ES-I3 (cell line): Measurements from ENCODE around the gene ALKBH3.
A peak's percentile ranks its signal among the peaks of the same experiment; 100 is the strongest.

ENCODE experiments used
- H3K36me3 ChIP-seq: 2 replicates; pipeline ENCODE4 v1.6.1; 2013; ENCODE audit warnings: mild to moderate bottlenecking, low read length, control low read depth, moderate library complexity; ENCODE audit not compliant: insufficient read depth
- H3K4me1 ChIP-seq: 2 replicates; pipeline ENCODE4 v1.6.1; 2013; ENCODE audit warnings: mild to moderate bottlenecking, control low read depth, low read length; ENCODE audit not compliant: insufficient read depth
- H3K9ac ChIP-seq: 2 replicates; pipeline ENCODE4 v1.6.1; 2013; ENCODE audit warnings: low read depth, mild to moderate bottlenecking, low read length, moderate library complexity
- H3K9me3 ChIP-seq: 2 replicates; pipeline ENCODE4 v1.6.1; 2013; ENCODE audit warnings: mild to moderate bottlenecking, low read length, moderate library complexity; ENCODE audit not compliant: control insufficient read depth, insufficient read depth

The ALKBH3 gene

DNA sequence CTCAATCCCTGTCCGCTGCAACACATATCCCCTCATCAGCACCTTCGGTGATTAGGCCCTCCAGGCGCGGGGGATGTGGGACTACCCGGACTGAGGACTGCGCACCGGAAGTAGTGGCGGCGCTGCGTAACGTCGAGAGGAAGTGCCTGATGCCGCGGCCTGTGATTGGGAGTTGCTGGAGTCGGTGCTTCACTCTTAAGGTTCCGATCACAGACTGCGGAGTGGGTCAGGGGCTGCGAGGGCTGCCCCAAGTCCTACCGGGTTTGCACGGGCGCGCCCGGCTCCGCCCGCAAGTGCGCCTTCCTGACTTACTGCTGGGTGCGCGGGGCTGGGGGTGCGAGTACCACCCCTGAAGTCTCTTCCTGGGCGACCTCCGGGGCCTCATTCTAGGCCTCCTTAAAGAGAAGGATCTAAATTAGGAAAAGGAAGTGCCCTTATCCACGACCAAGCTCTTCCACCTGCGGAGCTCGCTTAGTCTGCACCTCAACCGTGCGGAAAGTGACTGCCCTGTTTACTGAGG is at the start of gene ALKBH3:
ALKBH3 (plus strand) TSS at position 192 of the 520 bp plus-strand sequence. CDS start 1,822 bp downstream, outside the sequence.
- Histone ChIP-seq H3K36me3 (no peaks in the 10 kb centered on the region; the same call in 1 of the 2 replicates), H3K9me3 (no peaks in the 10 kb centered on the region), H3K4me1 (peaks cover 4% of the 10 kb centered on the region; the same call in 1 of the 2 replicates), H3K9ac (peak within 1 kb of the TSS; percentile 80)

DNA sequence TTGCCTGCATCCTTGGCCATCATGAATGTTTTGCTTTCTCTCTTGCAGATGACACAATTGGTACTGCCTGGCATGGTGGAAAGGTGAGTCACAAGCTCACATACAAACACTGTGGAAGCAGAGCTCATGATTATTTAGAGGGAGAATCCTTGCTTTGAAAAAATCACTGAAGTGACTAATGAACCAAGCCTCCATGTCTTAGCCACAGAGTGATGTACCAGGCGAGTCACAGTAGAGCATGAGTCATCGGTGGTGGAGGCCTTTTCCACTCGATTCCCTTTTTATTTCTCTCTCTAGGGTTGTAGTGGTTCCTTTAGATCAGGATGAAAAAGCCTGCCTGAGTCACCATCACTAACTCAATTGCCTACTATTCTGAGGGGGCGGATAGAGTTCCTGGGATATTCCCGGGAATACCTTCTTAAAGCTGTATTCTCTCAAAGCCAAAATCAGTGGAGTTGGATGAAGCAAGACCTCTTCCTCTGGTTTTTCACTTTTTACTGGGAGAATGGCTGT is 49.6 kb upstream of the ALKBH3 start:
- Histone ChIP-seq H3K9me3 (no peaks in the 10 kb centered on the region), H3K4me1 (peaks cover 13% of the 10 kb centered on the region), H3K9ac (no peak overlapping the region), H3K36me3 (peaks cover 3% of the 10 kb centered on the region; the same call in 1 of the 2 replicates)

DNA sequence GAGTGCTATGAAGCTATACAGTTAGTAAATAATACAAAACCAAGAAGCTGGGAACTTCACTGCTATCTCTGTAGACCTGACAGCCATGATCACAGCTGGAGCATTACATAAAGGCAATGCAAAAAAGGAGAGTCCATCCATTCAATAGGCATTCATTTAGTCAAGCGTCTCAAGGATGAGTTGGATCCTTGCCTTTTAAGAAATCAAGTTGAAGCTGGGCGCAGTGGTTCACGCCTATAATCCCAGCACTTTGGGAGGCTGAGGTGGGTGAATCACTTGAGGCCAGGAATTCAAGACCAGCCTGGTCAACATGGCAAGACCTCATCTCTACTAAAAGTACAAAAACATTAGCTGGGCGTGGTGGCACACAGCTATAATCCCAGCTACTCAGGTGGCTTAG is 48.1 kb upstream of the ALKBH3 start:
- Histone ChIP-seq H3K36me3 (peaks cover 3% of the 10 kb centered on the region; the same call in 1 of the 2 replicates), H3K9ac (no peak overlapping the region), H3K4me1 (peaks cover 13% of the 10 kb centered on the region), H3K9me3 (no peaks in the 10 kb centered on the region)

DNA sequence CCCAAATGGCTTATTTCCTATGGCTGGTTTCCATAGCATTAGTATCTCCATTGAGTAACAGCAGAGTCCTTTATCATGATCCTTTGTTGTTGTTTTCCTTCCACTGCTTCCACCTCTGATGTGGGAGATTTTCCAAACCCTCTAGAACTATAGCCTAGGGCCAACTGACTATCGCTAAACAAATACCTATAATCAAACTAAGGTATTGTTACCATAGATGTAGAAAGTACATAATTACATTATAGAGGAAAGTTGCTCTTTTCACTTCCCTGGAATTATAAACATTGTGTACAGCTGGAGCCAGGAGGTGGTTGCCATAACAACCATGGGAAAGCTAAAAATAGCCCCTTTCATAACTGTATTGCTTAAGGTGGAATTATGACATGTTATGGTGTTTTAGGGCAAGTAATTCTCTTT is 47.0 kb upstream of the ALKBH3 start:
- Histone ChIP-seq H3K4me1 (peaks cover 13% of the 10 kb centered on the region), H3K36me3 (peaks cover 3% of the 10 kb centered on the region; the same call in 1 of the 2 replicates), H3K9ac (no peak overlapping the region), H3K9me3 (no peaks in the 10 kb centered on the region)

DNA sequence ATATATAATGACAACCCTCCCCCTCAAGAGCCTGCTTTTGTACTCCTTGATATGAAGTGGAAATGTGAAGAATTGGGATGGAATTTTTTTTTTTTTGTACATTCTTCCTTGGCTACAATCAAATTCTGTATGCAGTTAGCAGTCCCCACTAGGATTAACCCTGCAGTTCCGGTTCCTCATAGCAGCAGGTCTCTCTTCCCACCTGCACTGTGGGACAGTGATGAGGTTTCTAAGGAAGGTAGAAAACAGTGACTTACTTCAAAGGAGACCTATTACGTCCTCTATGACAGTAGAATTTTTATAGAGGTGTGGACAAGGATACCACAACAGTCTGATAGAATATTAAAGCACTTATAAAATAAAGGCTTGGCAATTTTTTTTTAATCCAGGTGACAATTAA is 46.3 kb upstream of the ALKBH3 start:
- H3K9ac ChIP-seq = no peak overlapping the region
- H3K36me3 ChIP-seq = peaks cover 3% of the 10 kb centered on the region; the same call in 1 of the 2 replicates
- peaks cover 13% of the 10 kb centered on the region for H3K4me1 ChIP-seq
- no peaks in the 10 kb centered on the region for H3K9me3 ChIP-seq

DNA sequence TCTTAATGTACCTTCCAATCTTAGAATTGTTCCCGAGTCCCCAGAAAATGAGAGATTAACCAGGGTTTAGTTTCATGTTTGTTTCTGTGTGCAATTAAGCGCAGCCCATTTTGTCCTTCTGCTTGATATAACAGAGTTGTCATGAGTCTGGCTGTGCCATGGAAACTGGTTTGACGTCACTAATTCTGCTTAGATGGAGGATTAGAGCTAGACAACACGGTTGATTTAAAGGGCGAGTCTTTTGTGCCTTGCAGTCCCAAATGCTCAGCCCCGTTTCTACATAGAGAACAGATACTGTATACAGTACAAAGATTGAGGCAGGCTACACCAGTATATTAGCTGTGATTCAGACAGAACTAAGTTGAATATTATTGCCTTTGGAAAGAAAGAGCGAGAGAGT is 45.5 kb upstream of the ALKBH3 start:
- Histone ChIP-seq H3K9me3 (no peaks in the 10 kb centered on the region), H3K9ac (no peak overlapping the region), H3K36me3 (peaks cover 3% of the 10 kb centered on the region; the same call in 1 of the 2 replicates), H3K4me1 (peaks cover 13% of the 10 kb centered on the region)

DNA sequence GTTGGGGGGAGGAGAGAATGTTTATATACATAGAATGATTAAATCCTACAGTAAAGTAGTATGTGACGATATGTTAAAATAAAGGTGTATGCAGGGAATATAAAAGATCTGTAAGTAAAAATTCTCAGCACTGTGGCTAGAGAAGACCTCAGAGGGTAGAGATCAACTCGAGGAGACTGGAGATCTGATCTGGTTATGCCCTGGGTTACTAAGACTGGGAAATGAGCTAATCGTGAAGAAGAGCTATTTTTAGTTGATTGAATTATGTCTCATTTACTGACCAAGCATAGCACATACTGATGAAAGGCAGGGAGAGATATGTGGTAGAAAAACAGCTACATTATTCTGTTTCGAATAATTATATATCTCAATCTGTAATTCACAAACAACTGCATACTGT is 42.8 kb upstream of the ALKBH3 start:
- no peaks in the 10 kb centered on the region for H3K9me3 ChIP-seq
- no peaks in the 10 kb centered on the region for H3K4me1 ChIP-seq
- H3K9ac ChIP-seq = no peak overlapping the region
- no peaks in the 10 kb centered on the region; the same call in 1 of the 2 replicates for H3K36me3 ChIP-seq

DNA sequence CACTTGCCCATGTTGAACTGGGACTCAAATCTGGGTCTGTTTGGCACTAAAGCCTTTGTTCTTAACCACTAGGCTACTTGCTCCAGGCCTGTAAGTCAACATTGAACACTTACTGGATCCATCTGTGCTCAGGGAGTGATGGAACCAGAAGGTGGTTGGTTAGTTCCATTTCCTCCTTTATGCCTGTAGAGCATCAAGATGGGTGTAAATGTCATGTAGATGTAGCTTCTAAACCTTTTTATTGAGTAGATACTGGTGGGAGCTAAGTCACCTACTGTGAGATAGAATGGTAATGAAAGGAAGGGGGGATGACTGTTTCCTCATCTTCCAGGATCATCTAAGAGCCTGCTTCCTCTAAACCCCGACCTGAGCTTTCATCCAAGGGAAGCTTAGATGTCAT is 38.6 kb upstream of the ALKBH3 start:
- Histone ChIP-seq H3K9ac (no peak overlapping the region), H3K36me3 (no peaks in the 10 kb centered on the region; the same call in 1 of the 2 replicates), H3K4me1 (no peaks in the 10 kb centered on the region), H3K9me3 (no peaks in the 10 kb centered on the region)

DNA sequence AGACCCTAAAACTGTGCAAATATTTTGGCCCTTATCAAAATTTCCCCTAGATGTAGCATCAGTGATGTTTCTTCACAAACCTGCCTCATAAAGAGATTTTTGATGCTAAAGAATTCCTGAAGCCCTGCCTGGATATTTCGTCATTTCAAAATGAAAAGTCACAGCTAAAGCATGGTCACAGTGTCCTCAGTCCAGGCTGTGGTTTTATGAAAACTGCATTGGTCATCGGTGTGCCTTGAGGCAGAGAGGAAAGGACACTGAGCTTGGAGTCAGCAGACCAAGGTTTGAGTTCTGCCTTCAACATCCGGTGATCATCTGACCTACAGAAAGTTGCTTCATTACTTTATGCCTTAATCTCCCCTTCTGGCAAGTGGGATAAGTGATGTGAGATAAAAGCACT is 34.8 kb upstream of the ALKBH3 start:
- Histone ChIP-seq H3K9me3 (no peaks in the 10 kb centered on the region), H3K9ac (no peak overlapping the region), H3K36me3 (no peaks in the 10 kb centered on the region), H3K4me1 (no peaks in the 10 kb centered on the region)

DNA sequence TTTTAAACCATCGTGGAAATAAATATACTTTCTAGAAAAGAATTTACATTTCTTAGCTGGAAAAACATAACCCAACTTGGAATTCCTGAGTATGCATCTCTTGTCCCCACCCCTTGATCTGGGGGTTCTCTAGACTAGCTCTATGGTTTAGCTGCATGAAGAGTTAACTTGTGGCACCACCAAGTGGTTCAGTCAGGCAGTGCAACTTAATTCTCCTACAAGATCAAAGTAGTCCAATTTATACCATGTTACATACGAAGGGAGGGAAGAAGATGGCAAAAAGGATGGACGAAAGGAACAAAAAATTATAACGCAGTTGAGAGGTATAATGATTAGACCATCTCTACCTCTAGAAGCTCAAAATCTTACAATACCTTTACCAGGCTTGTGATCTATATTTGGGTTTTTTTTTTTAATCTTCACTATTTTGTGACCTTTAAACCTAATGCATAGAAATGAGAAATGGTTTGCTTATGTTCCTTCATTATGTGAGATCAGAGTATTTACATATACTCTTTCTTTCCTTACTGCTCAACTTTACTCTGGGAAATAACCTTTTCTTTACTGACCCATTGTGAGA is 28.5 kb upstream of the ALKBH3 start:
- Histone ChIP-seq H3K9me3 (no peaks in the 10 kb centered on the region), H3K9ac (no peak overlapping the region), H3K4me1 (peaks cover 6% of the 10 kb centered on the region), H3K36me3 (0 out of 2 replicates have a peak, but pooled peaks cover 3% of the 10 kb centered on the region)

DNA sequence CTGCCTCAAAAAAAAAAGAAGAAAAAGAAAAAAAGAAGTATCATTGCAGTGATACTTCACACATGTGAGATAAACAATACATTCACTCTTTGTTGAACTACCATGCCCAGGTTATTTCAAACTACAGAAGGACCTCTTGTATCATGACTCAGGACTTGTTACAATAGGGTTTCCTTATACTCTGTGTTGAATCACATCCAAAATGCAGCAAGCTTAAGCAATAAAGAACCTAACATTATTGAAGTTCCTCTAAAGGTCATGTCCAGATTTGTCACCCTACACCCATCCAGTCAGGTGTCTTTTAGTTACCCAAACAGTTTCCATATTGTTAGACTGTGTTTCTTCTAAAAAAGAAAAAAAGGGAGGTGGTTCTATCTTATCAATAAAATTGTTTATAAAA is 26.9 kb upstream of the ALKBH3 start:
- Histone ChIP-seq H3K9ac (no peak overlapping the region), H3K9me3 (no peaks in the 10 kb centered on the region), H3K4me1 (peaks cover 6% of the 10 kb centered on the region), H3K36me3 (0 out of 2 replicates have a peak, but pooled peaks cover 3% of the 10 kb centered on the region)

DNA sequence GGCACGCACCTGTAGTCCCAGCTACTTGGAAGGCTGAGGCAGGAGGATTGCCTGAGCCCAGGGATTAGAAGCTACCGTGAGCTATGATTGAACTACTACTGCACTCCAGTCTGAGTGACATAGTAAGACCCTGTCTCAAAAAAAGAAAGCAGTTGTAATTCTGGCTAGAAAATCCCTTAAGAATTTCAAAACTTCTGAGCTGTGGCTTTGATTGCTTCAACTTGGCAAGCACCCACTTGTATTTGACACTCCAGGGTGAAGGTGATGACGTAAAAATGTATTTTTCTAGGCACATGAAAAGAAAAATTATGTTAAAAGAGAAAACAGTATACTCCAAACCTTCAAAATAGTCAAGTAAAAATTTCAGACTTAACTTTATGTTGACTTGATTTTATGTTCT is 23.6 kb upstream of the ALKBH3 start:
- Histone ChIP-seq H3K4me1 (peaks cover under 1% of the 10 kb centered on the region; the same call in 1 of the 2 replicates), H3K9me3 (no peaks in the 10 kb centered on the region), H3K36me3 (0 out of 2 replicates have a peak, but pooled peaks cover 3% of the 10 kb centered on the region), H3K9ac (no peak overlapping the region)

DNA sequence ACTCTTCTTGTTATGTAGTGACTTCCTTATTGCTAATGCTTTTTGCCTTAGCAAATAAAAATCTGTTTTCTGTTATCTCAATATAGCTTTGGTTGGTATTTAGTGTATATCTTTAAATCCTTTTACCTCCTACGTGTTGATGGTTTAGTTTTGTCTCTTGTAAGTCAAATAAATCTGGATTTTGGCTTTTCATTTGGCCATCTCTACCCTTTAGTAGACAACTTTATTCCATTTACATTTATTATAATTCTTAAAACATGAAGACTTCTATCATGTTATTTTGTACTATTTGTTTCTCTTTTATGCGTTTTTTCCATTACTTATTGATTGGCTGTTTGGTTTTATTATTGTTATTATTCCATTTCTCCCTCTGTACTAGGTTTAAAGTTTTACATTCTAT is 19.5 kb upstream of the ALKBH3 start:
- no peaks in the 10 kb centered on the region for H3K4me1 ChIP-seq
- H3K9ac ChIP-seq = no peak overlapping the region
- H3K36me3 ChIP-seq = 0 out of 2 replicates have a peak, but pooled peaks cover 3% of the 10 kb centered on the region

DNA sequence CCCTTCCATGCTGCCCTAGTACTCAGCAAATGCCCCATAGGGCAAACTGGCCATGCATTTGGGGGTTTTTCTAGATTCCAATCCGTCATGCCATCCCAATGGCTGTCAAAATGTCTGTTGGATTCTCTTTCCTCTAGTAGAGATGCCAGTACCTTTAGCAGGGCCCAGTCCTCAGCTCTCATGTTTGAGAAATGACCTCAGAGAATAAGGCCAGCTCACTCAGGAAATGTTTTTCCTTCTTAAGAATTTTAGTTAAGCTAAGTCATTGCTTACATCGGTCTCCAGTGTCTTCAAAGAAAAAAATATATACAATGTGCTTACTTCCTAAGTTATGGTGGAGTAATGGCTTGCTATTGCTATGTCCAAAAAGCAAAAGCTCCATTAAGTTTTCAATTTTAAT is 14.1 kb upstream of the ALKBH3 start:
- no peaks in the 10 kb centered on the region for H3K4me1 ChIP-seq
- H3K9me3 ChIP-seq = no peaks in the 10 kb centered on the region
- H3K36me3 ChIP-seq = no peaks in the 10 kb centered on the region
- H3K9ac ChIP-seq = no peak overlapping the region

More for the DNA sequence above, 19.5 kb upstream of the ALKBH3 start:
- H3K9me3 ChIP-seq = no peaks in the 10 kb centered on the region

DNA sequence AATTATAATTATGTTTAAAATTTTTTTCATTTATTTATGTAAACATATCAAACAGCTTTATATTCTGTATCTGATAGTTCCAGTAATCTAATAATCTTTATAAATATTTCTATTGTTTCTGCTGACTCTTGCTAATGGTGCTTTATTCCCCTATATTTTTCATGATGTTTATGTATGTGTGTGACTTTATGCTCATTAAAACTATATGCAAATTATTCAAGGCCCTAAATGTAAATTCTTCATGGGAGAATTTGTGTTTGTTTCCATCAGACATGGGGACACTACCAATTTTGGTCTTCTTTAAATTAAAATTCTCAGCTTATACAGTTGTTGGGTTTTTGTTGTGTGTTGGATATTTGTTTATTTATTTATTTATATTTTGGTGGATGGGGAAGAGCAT is 13.7 kb upstream of the ALKBH3 start:
- Histone ChIP-seq H3K9me3 (no peaks in the 10 kb centered on the region), H3K36me3 (no peaks in the 10 kb centered on the region), H3K9ac (no peak overlapping the region), H3K4me1 (no peaks in the 10 kb centered on the region)
